IMR-90 (cell line): ENCODE measurements around the gene RAPGEF2.
"Not testable (repeated sequence)": the region's sequence is repeated elsewhere in the genome, so short reads cannot be mapped to it uniquely, and the experiment has no call there.

Experiments
- CEBPB ChIP-seq: IDR thresholded peaks from 2 replicates; pipeline ENCODE4 v1.6.1; 2012; ENCODE audit warnings: low read depth, low read length, improper control_type of control experiment
- SMC3 ChIP-seq: fragments of 150-350 bp; IDR thresholded peaks from 2 replicates; pipeline ENCODE4 v1.6.1; 2016; ENCODE audit warnings: low read depth, mild to moderate bottlenecking, antibody characterized with exemption, low read length, moderate library complexity

DNA sequence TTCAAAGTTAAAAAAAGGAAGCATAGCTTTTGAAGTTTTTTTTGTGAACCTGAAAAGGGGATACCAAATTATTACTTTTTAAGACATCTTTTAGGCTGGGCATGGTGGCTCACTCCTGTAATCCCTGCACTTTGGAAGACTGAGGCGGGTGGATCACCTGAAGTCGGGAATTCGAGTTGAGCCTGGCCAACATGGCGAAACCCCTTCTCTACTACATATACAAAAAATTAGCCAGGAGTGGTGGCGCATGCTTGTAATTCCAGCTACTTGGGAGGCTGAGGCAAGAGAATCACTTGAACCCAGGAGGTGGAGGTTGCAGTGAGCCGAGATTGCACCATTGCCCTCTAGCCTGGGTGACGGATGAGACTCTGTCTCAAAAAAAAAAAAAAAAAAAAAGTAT lies 10.5 kb downstream of the RAPGEF2 start:
- not testable (repeated sequence) for TF ChIP-seq SMC3, CEBPB
